GM23248 (cell line): Measurements from ENCODE around the gene HSD17B4.

Source experiments
- EZH2 ChIP-seq: fragments of 200-600 bp; sonication (generic); IDR thresholded peaks from 2 replicates; pipeline ENCODE4 v1.6.1; 2018; ENCODE audit warnings: antibody characterized with exemption, mild to moderate bottlenecking; ENCODE audit not compliant: insufficient read depth, poor library complexity, severe bottlenecking
- EZH2phosphoT487 ChIP-seq: fragments of 200-600 bp; sonication (generic); IDR thresholded peaks from 2 replicates; pipeline ENCODE4 v1.6.1; 2018; ENCODE audit warnings: antibody characterized with exemption, moderate library complexity, mild to moderate bottlenecking, low read depth; ENCODE audit not compliant: insufficient read depth

DNA sequence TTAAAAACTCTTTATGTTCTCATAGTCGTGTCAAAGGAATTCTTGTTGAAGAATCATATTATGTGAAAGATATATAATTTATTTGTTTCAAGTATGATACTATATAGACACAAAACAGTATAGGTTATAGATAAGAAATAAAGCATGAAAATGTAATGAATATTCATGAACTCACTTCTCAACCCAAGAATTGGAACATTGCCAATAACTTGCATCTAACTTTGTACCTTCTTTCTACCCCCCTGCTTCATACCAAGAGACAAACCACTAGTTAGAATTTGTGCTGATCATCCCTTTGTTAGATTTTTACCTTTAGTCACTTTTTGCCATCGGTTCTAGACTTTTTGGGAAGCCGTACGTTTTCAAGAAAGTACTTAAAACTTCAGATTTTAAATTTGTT, 32.6 kb downstream of the HSD17B4 start:
- TF ChIP-seq EZH2: no peak
- no peak for TF ChIP-seq EZH2phosphoT487
